ENCODE results near the gene MCF2L. TPM values are rescaled to one million over a fixed set of nuclear protein-coding genes. Genes with fewer than 3 reads are reported as not detected.

Gene MCF2L
- total and polyA plus RNA-seq, 9 of the 15 experiments (the other 6 are each of a cell fraction or from before 2014, with no cell fraction given), result 0.05 to 0.25 (median 0.18) TPM; not detected in 5

DNA sequence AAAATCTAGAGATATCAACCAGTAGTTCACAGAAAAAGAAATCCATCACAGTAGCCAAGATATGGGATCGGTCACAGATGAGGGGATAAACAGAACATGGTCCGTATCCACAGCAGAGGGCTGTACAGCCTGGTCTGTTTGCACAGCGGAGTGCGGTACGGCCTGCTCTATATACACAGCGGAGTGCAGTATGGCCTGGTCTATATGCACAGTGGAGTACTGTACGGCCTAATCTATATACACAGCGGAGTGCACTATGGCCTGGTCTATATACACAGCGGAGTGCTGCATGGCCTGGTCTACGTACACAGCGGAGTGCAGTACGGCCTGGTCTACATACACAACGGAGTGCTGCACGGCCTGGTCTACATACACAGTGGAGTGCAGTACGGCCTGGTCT is 43.0 kb upstream of the MCF2L start (continued):
- TF ChIP-seq, protein P1, sequence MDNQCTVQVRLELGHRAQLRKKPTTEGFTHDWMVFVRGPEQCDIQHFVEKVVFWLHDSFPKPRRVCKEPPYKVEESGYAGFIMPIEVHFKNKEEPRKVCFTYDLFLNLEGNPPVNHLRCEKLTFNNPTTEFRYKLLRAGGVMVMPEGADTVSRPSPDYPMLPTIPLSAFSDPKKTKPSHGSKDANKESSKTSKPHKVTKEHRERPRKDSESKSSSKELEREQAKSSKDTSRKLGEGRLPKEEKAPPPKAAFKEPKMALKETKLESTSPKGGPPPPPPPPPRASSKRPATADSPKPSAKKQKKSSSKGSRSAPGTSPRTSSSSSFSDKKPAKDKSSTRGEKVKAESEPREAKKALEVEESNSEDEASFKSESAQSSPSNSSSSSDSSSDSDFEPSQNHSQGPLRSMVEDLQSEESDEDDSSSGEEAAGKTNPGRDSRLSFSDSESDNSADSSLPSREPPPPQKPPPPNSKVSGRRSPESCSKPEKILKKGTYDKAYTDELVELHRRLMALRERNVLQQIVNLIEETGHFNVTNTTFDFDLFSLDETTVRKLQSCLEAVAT (IDR thresholded peaks at IDR 0.05), result no peak
- TF ChIP-seq, protein P2, sequence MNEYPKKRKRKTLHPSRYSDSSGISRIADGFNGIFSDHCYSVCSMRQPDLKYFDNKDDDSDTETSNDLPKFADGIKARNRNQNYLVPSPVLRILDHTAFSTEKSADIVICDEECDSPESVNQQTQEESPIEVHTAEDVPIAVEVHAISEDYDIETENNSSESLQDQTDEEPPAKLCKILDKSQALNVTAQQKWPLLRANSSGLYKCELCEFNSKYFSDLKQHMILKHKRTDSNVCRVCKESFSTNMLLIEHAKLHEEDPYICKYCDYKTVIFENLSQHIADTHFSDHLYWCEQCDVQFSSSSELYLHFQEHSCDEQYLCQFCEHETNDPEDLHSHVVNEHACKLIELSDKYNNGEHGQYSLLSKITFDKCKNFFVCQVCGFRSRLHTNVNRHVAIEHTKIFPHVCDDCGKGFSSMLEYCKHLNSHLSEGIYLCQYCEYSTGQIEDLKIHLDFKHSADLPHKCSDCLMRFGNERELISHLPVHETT (CRISPR knock-in tag; conservative IDR thresholded peaks at IDR 0.05 in 1 of 2, IDR thresholded peaks at IDR 0.05 in 1 of 2), result no peak
- TF ChIP-seq ELF4 (CRISPR knock-in tag; IDR thresholded peaks at IDR 0.05) (no peak), RBFOX2 (IDR thresholded peaks at IDR 0.05; ENCODE audit: low read depth, low read length) (no peak), ZNF184 (CRISPR knock-in tag; IDR thresholded peaks at IDR 0.05) (no peak), ELF1 (tag; IDR thresholded peaks at IDR 0.05) (no peak), SMARCC2 (IDR thresholded peaks at IDR 0.05; ENCODE audit: low read depth) (no peak), SETDB1 (IDR thresholded peaks at IDR 0.05; ENCODE audit: low read length) (no peak), TEAD4 (IDR thresholded peaks at IDR 0.05; ENCODE audit: low read length) (no peak), TEAD4 (CRISPR knock-in tag; IDR thresholded peaks at IDR 0.05; ENCODE audit: borderline replicate concordance) (no peak)
- TF ChIP-seq, protein P3, sequence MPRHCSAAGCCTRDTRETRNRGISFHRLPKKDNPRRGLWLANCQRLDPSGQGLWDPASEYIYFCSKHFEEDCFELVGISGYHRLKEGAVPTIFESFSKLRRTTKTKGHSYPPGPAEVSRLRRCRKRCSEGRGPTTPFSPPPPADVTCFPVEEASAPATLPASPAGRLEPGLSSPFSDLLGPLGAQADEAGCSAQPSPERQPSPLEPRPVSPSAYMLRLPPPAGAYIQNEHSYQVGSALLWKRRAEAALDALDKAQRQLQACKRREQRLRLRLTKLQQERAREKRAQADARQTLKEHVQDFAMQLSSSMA (CRISPR knock-in tag; IDR thresholded peaks at IDR 0.05), result no peak
- TF ChIP-seq, protein P4, sequence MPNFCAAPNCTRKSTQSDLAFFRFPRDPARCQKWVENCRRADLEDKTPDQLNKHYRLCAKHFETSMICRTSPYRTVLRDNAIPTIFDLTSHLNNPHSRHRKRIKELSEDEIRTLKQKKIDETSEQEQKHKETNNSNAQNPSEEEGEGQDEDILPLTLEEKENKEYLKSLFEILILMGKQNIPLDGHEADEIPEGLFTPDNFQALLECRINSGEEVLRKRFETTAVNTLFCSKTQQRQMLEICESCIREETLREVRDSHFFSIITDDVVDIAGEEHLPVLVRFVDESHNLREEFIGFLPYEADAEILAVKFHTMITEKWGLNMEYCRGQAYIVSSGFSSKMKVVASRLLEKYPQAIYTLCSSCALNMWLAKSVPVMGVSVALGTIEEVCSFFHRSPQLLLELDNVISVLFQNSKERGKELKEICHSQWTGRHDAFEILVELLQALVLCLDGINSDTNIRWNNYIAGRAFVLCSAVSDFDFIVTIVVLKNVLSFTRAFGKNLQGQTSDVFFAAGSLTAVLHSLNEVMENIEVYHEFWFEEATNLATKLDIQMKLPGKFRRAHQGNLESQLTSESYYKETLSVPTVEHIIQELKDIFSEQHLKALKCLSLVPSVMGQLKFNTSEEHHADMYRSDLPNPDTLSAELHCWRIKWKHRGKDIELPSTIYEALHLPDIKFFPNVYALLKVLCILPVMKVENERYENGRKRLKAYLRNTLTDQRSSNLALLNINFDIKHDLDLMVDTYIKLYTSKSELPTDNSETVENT (CRISPR knock-in tag; IDR thresholded peaks at IDR 0.05), result no peak

Measured in K562 (cell line).